Measurements from ENCODE around the gene BICRA. TPM values are rescaled to one million over a fixed set of nuclear protein-coding genes. Genes with fewer than 3 reads are reported as not detected.
"Not testable (repeated sequence)": the region's sequence is repeated elsewhere in the genome, so short reads cannot be mapped to it uniquely, and the experiment has no call there.

BICRA gene
- polyA plus RNA-seq, 1 of the 3 experiments (the other 2 are of a cell fraction): 1.4 TPM

DNA sequence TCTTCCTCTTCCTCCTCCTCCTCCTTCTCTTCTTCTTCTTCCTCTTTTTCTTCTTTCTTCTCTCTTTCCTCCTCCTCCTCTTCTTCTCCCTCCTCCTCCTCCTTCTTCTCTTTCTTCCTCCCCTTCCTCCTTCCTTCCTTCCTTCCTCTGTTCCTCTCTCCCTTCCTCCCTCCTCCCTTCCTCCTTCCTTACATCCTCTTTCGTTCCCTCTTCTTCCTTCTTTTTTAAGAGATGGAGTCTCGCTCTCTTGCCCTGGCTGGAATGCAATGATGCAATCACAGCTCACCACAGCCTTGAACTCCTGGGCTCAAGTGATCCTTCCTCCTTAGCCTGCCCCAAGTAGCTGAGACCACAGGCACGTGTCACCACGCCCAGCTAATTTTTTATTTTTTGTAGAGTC lies 117.5 kb downstream of the BICRA start (continued):
- TF ChIP-seq, protein P1, sequence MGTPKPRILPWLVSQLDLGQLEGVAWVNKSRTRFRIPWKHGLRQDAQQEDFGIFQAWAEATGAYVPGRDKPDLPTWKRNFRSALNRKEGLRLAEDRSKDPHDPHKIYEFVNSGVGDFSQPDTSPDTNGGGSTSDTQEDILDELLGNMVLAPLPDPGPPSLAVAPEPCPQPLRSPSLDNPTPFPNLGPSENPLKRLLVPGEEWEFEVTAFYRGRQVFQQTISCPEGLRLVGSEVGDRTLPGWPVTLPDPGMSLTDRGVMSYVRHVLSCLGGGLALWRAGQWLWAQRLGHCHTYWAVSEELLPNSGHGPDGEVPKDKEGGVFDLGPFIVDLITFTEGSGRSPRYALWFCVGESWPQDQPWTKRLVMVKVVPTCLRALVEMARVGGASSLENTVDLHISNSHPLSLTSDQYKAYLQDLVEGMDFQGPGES (IDR thresholded peaks at IDR 0.05; ENCODE audit: low read depth, low read length): no peak

DNA sequence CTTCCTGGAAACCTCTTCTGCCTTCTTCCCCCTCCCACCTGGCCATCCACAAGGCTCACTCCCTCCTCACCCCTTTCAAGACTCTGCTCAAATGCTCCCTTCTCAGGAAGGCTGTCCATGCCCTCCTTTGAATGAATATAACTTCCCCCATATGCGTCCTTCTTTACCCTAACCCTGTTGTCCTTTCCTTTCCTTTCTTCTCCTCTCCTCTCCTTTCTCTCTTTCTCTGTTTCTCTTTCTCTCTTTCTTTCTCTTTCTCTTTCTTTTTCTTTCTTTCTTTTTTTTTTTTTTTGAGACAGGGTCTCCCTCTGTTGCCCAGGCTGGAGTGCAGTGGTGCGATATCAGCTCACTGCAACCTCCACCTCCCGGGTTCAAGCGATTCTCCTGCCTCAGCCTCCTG lies 119.4 kb downstream of the BICRA start:
- Histone ChIP-seq H3K79me2 (ENCODE audit: insufficient read depth) (peaks cover 75% of the 10 kb centered on the region), H4K20me1 (ENCODE audit: insufficient read depth) (peaks cover 13% of the 10 kb centered on the region; the same call in 1 of the 2 replicates), H3F3A (replicated peaks; ENCODE audit: insufficient read depth) (peaks cover 44% of the 10 kb centered on the region), H3K36me3 (replicated peaks in 1 of 2; ENCODE audit: control insufficient read depth in 1 of 2, insufficient read depth in 2 of 2, low read length in 1 of 2) (peaks cover 4 to 58% of the 10 kb centered on the region in 2 experiments), H3K27ac (ENCODE audit: low read depth in 2 of 2, low read length in 1 of 2) (peak overlapping the region in 1 of 2 experiments; percentile 79; a peak in 2 of 4 replicates)
- H3K9me2 ChIP-seq; H3K9me3 ChIP-seq; CTCF ChIA-PET; H3K4me3 ChIP-seq (ENCODE audit: low read depth in 2 of 2, low read length in 1 of 2); POLR2A ChIA-PET; H3K9ac ChIP-seq; H2AFZ ChIP-seq (ENCODE audit: low read depth); H3K27me3 ChIP-seq (ENCODE audit: insufficient read depth); DNase-seq; H3K4me2 ChIP-seq; H3K4me1 ChIP-seq (ENCODE audit: control insufficient read depth in 1 of 2, insufficient read depth in 2 of 2, low read depth in 1 of 2, low read length in 1 of 2): not testable (repeated sequence)
- 92% methylated on average over 4 of the region's 4 CpGs for WGBS (ENCODE audit: low lambda C conversion rate)

DNA sequence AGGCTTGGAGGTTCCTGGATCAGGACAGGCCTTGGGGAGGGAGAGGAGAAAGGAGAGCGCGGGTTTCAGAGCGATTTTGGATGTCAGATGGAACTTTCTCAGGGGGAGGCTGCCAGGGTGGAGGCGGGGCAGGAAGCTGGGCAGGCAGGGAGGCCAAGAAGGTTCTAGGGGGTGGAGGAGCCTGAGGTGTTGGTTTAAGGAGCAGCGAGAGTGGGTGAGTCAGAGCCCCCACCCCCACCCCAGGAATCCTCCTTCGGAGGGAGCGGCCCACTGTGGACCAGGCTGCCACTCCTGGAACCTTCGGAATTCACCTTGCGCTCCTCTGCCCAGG lies 120.5 kb downstream of the BICRA start:
- H3K9me3 ChIP-seq: no peaks in the 10 kb centered on the region
- no peak overlapping the region for H2AFZ ChIP-seq (ENCODE audit: low read depth)
- peaks cover 42% of the 10 kb centered on the region for H3F3A ChIP-seq (replicated peaks; ENCODE audit: insufficient read depth)
- H3K79me2 ChIP-seq (ENCODE audit: insufficient read depth): peaks cover 73% of the 10 kb centered on the region
- peaks cover 4 to 54% of the 10 kb centered on the region in 2 experiments for H3K36me3 ChIP-seq (replicated peaks in 1 of 2; ENCODE audit: control insufficient read depth in 1 of 2, insufficient read depth in 2 of 2, low read length in 1 of 2)
- H3K4me3 ChIP-seq (ENCODE audit: low read depth in 2 of 2, low read length in 1 of 2): no peak overlapping the region; a peak in 1 of 4 replicates
- ChIA-PET POLR2A (no interaction called here), CTCF (interaction anchor here (1.7 to 2.1 kb wide), 2 partner anchors 16 to 30 kb away, joined by 4 to 8 read pairs; partner anchors contain the start of gene EHD2)
- peaks cover 7 to 8% of the 10 kb centered on the region in 2 experiments; a peak in 2 of 4 replicates for H3K4me1 ChIP-seq (ENCODE audit: control insufficient read depth in 1 of 2, insufficient read depth in 2 of 2, low read depth in 1 of 2, low read length in 1 of 2)
- H3K27ac ChIP-seq (ENCODE audit: low read depth in 2 of 2, low read length in 1 of 2): peak overlapping the region; percentile 16 to 79; a peak in 3 of 4 replicates
- H3K9ac ChIP-seq: peak overlapping the region; percentile 1; the same call in 1 of the 2 replicates
- no peak for DNase-seq
- H3K27me3 ChIP-seq (ENCODE audit: insufficient read depth): no peaks in the 10 kb centered on the region
- WGBS (ENCODE audit: low lambda C conversion rate): 46% methylated on average over 8 of the region's 9 CpGs
- TF ChIP-seq NFIC (IDR thresholded peaks at IDR 0.05; ENCODE audit: borderline replicate concordance) (0 out of 2 replicates have a peak, but pooled peaks have one; percentile 32), FOXJ3 (CRISPR knock-in tag; IDR thresholded peaks at IDR 0.05) (no peak), POLR2AphosphoS5 (IDR thresholded peaks at IDR 0.05; ENCODE audit: low read depth, low read length) (no peak), FOSL2 (IDR thresholded peaks at IDR 0.05; ENCODE audit: borderline replicate concordance, low read depth) (peak; percentile 78; the same call in 1 of the 2 replicates), JUND (IDR thresholded peaks at IDR 0.05) (peak; percentile 61), TCF12 (IDR thresholded peaks at IDR 0.05) (peak; percentile 48; the same call in 1 of the 2 replicates), TEAD4 (IDR thresholded peaks at IDR 0.05; ENCODE audit: borderline replicate concordance, insufficient read depth) (peak; percentile 66; the same call in 1 of the 2 replicates), EP300 (IDR thresholded peaks at IDR 0.05; ENCODE audit: borderline replicate concordance in 1 of 2, low read depth in 1 of 2, low read length in 1 of 2) (peak in 1 of 2 experiments; percentile 25; a peak in 1 of 4 replicates)
- no peaks in the 10 kb centered on the region for H3K9me2 ChIP-seq
- H4K20me1 ChIP-seq (ENCODE audit: insufficient read depth): peaks cover 13% of the 10 kb centered on the region; the same call in 1 of the 2 replicates
- H3K4me2 ChIP-seq: peak overlapping the region; percentile 59

All from SK-N-SH (cell line).